ENCODE data around the gene SEC23A. TPM values are rescaled to one million over a fixed set of nuclear protein-coding genes. Genes with fewer than 3 reads are reported as not detected.

The SEC23A gene
- total and polyA plus RNA-seq, 2 of the 13 experiments (the other 11 are each of a cell fraction or from before 2014, with no cell fraction given): 403 to 887 TPM

GRCh38 chr14:39102969-39103957, at the start of gene SEC23A (continued):
- TF ChIP-seq SMAD3 (CRISPR knock-in tag; IDR thresholded peaks at IDR 0.05) (peak; percentile 92), RAD51 (IDR thresholded peaks at IDR 0.05; ENCODE audit: borderline replicate concordance) (0 out of 2 replicates have a peak, but pooled peaks have one; percentile 23), SRF (IDR thresholded peaks at IDR 0.05; ENCODE audit: low read depth, low read length) (no peak; the same call in none of the 2 replicates), ZNF616 (CRISPR knock-in tag; IDR thresholded peaks at IDR 0.05; ENCODE audit: low read depth) (peak; percentile 97), MXI1 (IDR thresholded peaks at IDR 0.05; ENCODE audit: borderline replicate concordance, low read depth, low read length) (peak; percentile 73), ZFP82 (CRISPR knock-in tag; IDR thresholded peaks at IDR 0.05; ENCODE audit: borderline replicate concordance) (peak; percentile 100), POGZ (CRISPR knock-in tag; IDR thresholded peaks at IDR 0.05) (peak; percentile 99), ZNF878 (CRISPR knock-in tag; IDR thresholded peaks at IDR 0.05) (peak; percentile 94), SIX4 (CRISPR knock-in tag; IDR thresholded peaks at IDR 0.05) (peak; percentile 94), PTBP1 (IDR thresholded peaks at IDR 0.05; ENCODE audit: low read depth, low read length, poor library complexity, severe bottlenecking) (peak; percentile 83), ZNF564 (CRISPR knock-in tag; IDR thresholded peaks at IDR 0.05) (peak; percentile 97), ZNF234 (CRISPR knock-in tag; conservative IDR thresholded peaks at IDR 0.05) (peak; percentile 64; the same call in 1 of the 2 replicates), NCOA2 (CRISPR knock-in tag; IDR thresholded peaks at IDR 0.05) (peak; percentile 76), ZBTB38 (CRISPR knock-in tag; IDR thresholded peaks at IDR 0.05) (peak; percentile 97; the same call in 1 of the 2 replicates), CENPX (CRISPR knock-in tag; IDR thresholded peaks at IDR 0.05) (no peak)
- TF ChIP-seq, protein P1, sequence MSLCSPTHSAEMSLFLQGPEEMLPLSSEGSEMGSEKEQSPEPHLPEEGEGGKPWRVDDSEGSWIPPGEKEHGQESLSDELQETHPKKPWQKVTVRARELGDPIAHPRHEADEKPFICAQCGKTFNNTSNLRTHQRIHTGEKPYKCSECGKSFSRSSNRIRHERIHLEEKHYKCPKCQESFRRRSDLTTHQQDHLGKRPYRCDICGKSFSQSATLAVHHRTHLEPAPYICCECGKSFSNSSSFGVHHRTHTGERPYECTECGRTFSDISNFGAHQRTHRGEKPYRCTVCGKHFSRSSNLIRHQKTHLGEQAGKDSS (CRISPR knock-in tag; IDR thresholded peaks at IDR 0.05; ENCODE audit: borderline replicate concordance, low read depth): peak; percentile 99
- TF ChIP-seq, protein P2, sequence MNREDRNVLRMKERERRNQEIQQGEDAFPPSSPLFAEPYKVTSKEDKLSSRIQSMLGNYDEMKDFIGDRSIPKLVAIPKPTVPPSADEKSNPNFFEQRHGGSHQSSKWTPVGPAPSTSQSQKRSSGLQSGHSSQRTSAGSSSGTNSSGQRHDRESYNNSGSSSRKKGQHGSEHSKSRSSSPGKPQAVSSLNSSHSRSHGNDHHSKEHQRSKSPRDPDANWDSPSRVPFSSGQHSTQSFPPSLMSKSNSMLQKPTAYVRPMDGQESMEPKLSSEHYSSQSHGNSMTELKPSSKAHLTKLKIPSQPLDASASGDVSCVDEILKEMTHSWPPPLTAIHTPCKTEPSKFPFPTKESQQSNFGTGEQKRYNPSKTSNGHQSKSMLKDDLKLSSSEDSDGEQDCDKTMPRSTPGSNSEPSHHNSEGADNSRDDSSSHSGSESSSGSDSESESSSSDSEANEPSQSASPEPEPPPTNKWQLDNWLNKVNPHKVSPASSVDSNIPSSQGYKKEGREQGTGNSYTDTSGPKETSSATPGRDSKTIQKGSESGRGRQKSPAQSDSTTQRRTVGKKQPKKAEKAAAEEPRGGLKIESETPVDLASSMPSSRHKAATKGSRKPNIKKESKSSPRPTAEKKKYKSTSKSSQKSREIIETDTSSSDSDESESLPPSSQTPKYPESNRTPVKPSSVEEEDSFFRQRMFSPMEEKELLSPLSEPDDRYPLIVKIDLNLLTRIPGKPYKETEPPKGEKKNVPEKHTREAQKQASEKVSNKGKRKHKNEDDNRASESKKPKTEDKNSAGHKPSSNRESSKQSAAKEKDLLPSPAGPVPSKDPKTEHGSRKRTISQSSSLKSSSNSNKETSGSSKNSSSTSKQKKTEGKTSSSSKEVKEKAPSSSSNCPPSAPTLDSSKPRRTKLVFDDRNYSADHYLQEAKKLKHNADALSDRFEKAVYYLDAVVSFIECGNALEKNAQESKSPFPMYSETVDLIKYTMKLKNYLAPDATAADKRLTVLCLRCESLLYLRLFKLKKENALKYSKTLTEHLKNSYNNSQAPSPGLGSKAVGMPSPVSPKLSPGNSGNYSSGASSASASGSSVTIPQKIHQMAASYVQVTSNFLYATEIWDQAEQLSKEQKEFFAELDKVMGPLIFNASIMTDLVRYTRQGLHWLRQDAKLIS (CRISPR knock-in tag; IDR thresholded peaks at IDR 0.05): peak; percentile 82
- TF ChIP-seq, protein P3, sequence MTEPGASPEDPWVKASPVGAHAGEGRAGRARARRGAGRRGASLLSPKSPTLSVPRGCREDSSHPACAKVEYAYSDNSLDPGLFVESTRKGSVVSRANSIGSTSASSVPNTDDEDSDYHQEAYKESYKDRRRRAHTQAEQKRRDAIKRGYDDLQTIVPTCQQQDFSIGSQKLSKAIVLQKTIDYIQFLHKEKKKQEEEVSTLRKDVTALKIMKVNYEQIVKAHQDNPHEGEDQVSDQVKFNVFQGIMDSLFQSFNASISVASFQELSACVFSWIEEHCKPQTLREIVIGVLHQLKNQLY (CRISPR knock-in tag; IDR thresholded peaks at IDR 0.05): peak; percentile 83; the same call in 1 of the 2 replicates
